Neutrophil (primary cell): ENCODE data around the gene FAM83C.

Experiments used
- H3K27ac ChIP-seq: fragments of 200-600 bp; sonication (generic); 2 replicates; pipeline ENCODE4 v1.5.1; 2016; ENCODE audit warnings: mild to moderate bottlenecking, moderate library complexity
- H3K27me3 ChIP-seq: fragments of 200-600 bp; sonication (generic); 2 replicates; pipeline ENCODE4 v1.6.0; 2016; ENCODE audit warnings: mild to moderate bottlenecking
- H3K36me3 ChIP-seq: fragments of 200-600 bp; sonication (generic); 2 replicates; pipeline ENCODE4 v1.5.1; 2017
- H3K4me1 ChIP-seq, 2 experiments: fragments of 200-600 bp in 1 of 2; sonication (generic) in 1 of 2; 1 replicate in 1 of 2; 2 replicates in 1 of 2; pipeline versions ENCODE4 v1.5.1 to v1.6.1; 2013 to 2016; ENCODE audit warnings: low read depth in 1 of 2, low read length in 1 of 2, mild to moderate bottlenecking in 1 of 2, moderate library complexity in 1 of 2; ENCODE audit not compliant: control insufficient read depth in 1 of 2, insufficient read depth in 1 of 2
- H3K4me3 ChIP-seq, 2 experiments: fragments of 200-600 bp in 1 of 2; sonication (generic) in 1 of 2; 1 replicate in 1 of 2; 2 replicates in 1 of 2; pipeline ENCODE4 v1.5.1; 2013 to 2016; ENCODE audit warnings: low read depth in 1 of 2, low read length in 1 of 2, mild to moderate bottlenecking in 1 of 2, moderate library complexity in 1 of 2
- H3K9me3 ChIP-seq: fragments of 200-600 bp; sonication (generic); 2 replicates; pipeline ENCODE4 v1.5.1; 2016
- CTCF ChIP-seq: fragments of 200-600 bp; sonication (generic); IDR thresholded peaks from 2 replicates; pipeline ENCODE4 v1.5.1; 2016; ENCODE audit warnings: antibody characterized with exemption

The FAM83C gene

GRCh38 chr20:35320396-35321126 lies 28.3 kb upstream of the FAM83C start:
- Histone ChIP-seq H3K4me1 (no peaks in the 10 kb centered on the region), H3K27me3 (no peaks in the 10 kb centered on the region), H3K36me3 (no peaks in the 10 kb centered on the region), H3K27ac (no peak overlapping the region), H3K4me3 (no peak overlapping the region), H3K9me3 (no peaks in the 10 kb centered on the region)
- no peak for TF ChIP-seq CTCF

- Histone ChIP-seq H3K4me3 (no peak overlapping the region), H3K27me3 (no peaks in the 10 kb centered on the region), H3K9me3 (no peaks in the 10 kb centered on the region), H3K4me1 (no peaks in the 10 kb centered on the region), H3K27ac (no peak overlapping the region), H3K36me3 (no peaks in the 10 kb centered on the region)
- no peak for TF ChIP-seq CTCF
Measured at GRCh38 chr20:35319871-35320197, 27.6 kb upstream of the FAM83C start.

- H3K36me3 ChIP-seq: no peaks in the 10 kb centered on the region
- no peaks in the 10 kb centered on the region for H3K4me1 ChIP-seq
- H3K27ac ChIP-seq: no peak overlapping the region
- H3K9me3 ChIP-seq: no peaks in the 10 kb centered on the region
- no peaks in the 10 kb centered on the region for H3K27me3 ChIP-seq
- TF ChIP-seq CTCF: no peak
- no peak overlapping the region for H3K4me3 ChIP-seq
Measured at GRCh38 chr20:35319192-35319870, 27.1 kb upstream of the FAM83C start.

- Histone ChIP-seq H3K36me3 (no peaks in the 10 kb centered on the region), H3K4me3 (no peak overlapping the region), H3K4me1 (no peaks in the 10 kb centered on the region), H3K9me3 (no peaks in the 10 kb centered on the region), H3K27me3 (no peaks in the 10 kb centered on the region), H3K27ac (no peak overlapping the region)
- no peak for TF ChIP-seq CTCF
Measured at GRCh38 chr20:35318502-35319157, 26.4 kb upstream of the FAM83C start.

GRCh38 chr20:35317416-35318210 lies 25.4 kb upstream of the FAM83C start:
- Histone ChIP-seq H3K27ac (no peak overlapping the region), H3K27me3 (no peaks in the 10 kb centered on the region), H3K4me1 (no peaks in the 10 kb centered on the region), H3K36me3 (no peaks in the 10 kb centered on the region), H3K9me3 (no peaks in the 10 kb centered on the region), H3K4me3 (no peak overlapping the region)
- TF ChIP-seq CTCF: no peak
